Activated B cell treated with CpG ODN at 0.5 μM for 24 hours (primary cell): ENCODE results near the gene ANKRD55. TPM values are rescaled to one million over a fixed set of nuclear protein-coding genes. Genes with fewer than 3 reads are reported as not detected.
"Not testable (repeated sequence)": the region's sequence is repeated elsewhere in the genome, so short reads cannot be mapped to it uniquely, and the experiment has no call there.

Experiments used
- ATAC-seq: fragments of 200-7000 bp; cut with Tn5 transposase; one replicate; pipeline ENCODE4 v1.10.0; 2021; ENCODE audit warnings: low read depth, mild to moderate bottlenecking, moderate library complexity
- CTCF ChIA-PET: fragments of 350-600 bp; sonication (Branson Sonifier 250); formaldehyde crosslinking; loops from one replicate; lab custom pipeline; 2021; ENCODE audit warnings: antibody characterized with exemption; lab: Charles Lee
- POLR2A ChIA-PET: fragments of 350-600 bp; sonication (Branson Sonifier 250); formaldehyde crosslinking; loops from one replicate; lab custom pipeline; 2021; ENCODE audit warnings: antibody characterized with exemption; lab: Charles Lee
- DNase-seq: peaks from one replicate; pipeline ENCODE4 v3.0.0; 2022
- H3K27ac Mint-ChIP-seq: one replicate; pipeline ENCODE4 v1.8.0; 2020; ENCODE audit warnings: mixed read lengths
- H3K27me3 Mint-ChIP-seq: one replicate; pipeline ENCODE4 v1.8.0; 2021; ENCODE audit warnings: mixed read lengths
- H3K36me3 Mint-ChIP-seq: one replicate; pipeline ENCODE4 v1.8.0; 2021; ENCODE audit warnings: low read depth, mixed read lengths
- H3K4me1 Mint-ChIP-seq: one replicate; pipeline ENCODE4 v1.8.0; 2021; ENCODE audit warnings: mixed read lengths
- H3K4me3 Mint-ChIP-seq: one replicate; pipeline ENCODE4 v1.8.0; 2020; ENCODE audit warnings: mild to moderate bottlenecking, mixed read lengths
- H3K9me3 Mint-ChIP-seq: one replicate; pipeline ENCODE4 v1.8.0; 2020; ENCODE audit warnings: mixed read lengths
- intact Hi-C: fragments of 100-400 bp; cut with micrococcal nuclease; formaldehyde crosslinking; loops from one replicate; pipeline ENCODE4 v1.15.1; 2024
- total RNA-seq: library from RNA; stranded (reverse); gene quantifications from 2 replicates; pipeline ENCODE4 v1.2.3, GENCODE V29; 2022
- TF ChIP-seq, protein P1 (sequence below): fragments of 200-600 bp; IDR thresholded peaks from one replicate; pipeline ENCODE4 v1.8.0; 2022; ENCODE audit warnings: antibody characterized with exemption, mild to moderate bottlenecking

Gene ANKRD55
- total RNA-seq, 1 donor from 2014 or later = not detected

DNA sequence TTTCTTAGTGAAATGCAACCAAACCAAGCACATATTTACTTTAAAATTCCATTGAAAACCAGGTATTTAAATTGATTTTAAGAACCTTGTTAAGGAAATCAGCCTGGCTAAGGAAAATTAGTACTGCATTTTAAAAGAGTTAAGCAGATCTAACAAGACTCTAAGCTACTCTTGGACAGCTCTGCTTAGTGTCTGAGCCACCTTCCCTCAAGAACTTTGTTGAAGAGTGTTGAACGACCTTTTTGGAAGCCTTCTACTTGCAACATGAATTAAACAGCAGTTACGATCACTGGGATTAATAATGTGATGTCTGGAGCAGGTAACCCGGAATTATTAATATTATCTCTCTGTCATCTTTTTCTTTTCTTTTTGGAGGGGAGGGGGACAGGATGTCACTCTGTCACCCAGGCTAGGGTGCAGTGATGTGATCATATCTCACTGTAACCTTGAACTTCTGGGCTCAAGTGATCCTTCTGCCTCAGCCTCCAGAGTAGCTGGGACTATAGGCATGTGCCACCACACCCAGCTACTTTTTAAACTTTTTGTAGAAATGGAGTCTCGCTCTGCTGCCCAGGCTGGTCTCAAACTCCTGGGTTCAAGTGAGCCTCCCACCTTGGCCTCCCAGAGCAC is 74.7 kb downstream of the ANKRD55 start:
- no peaks in the 10 kb centered on the region for H3K9me3 Mint-ChIP-seq
- intact Hi-C loops = no loop called here
- TF ChIP-seq, protein P1, sequence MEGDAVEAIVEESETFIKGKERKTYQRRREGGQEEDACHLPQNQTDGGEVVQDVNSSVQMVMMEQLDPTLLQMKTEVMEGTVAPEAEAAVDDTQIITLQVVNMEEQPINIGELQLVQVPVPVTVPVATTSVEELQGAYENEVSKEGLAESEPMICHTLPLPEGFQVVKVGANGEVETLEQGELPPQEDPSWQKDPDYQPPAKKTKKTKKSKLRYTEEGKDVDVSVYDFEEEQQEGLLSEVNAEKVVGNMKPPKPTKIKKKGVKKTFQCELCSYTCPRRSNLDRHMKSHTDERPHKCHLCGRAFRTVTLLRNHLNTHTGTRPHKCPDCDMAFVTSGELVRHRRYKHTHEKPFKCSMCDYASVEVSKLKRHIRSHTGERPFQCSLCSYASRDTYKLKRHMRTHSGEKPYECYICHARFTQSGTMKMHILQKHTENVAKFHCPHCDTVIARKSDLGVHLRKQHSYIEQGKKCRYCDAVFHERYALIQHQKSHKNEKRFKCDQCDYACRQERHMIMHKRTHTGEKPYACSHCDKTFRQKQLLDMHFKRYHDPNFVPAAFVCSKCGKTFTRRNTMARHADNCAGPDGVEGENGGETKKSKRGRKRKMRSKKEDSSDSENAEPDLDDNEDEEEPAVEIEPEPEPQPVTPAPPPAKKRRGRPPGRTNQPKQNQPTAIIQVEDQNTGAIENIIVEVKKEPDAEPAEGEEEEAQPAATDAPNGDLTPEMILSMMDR = no peak
- ATAC-seq (no peak), DNase-seq (no peak)
- ChIA-PET POLR2A (no interaction called here), CTCF (no interaction called here)
- peaks cover 9% of the 10 kb centered on the region for H3K4me1 Mint-ChIP-seq
- no peaks in the 10 kb centered on the region for H3K36me3 Mint-ChIP-seq
- no peak overlapping the region for H3K27ac Mint-ChIP-seq
- no peak overlapping the region for H3K4me3 Mint-ChIP-seq
- H3K27me3 Mint-ChIP-seq = peaks cover 6% of the 10 kb centered on the region

DNA sequence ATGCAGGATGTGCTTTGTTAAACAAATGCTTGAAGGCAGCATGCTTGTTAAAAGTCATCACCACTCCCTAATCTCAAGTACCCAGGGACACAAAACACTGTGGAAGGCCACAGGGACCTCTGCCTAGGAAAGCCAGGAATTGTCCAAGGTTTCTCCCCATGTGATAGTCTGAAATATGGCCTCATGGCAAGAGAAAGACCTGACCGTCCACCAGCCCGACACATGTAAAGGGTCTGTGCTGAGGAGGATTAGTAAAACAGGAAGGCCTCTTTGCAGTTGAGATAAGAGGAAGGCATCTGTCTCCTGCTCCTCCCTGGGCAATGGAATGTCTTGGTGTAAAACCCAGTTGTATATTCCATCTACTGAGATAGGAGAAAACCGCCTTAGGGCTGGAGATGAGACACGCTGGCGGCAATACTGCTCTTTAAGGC is 75.9 kb downstream of the ANKRD55 start:
- H3K4me1 Mint-ChIP-seq, CTCF ChIA-PET, intact Hi-C loops, H3K9me3 Mint-ChIP-seq, H3K36me3 Mint-ChIP-seq, DNase-seq, ATAC-seq, H3K27ac Mint-ChIP-seq, POLR2A ChIA-PET, H3K27me3 Mint-ChIP-seq, H3K4me3 Mint-ChIP-seq: not testable (repeated sequence)

DNA sequence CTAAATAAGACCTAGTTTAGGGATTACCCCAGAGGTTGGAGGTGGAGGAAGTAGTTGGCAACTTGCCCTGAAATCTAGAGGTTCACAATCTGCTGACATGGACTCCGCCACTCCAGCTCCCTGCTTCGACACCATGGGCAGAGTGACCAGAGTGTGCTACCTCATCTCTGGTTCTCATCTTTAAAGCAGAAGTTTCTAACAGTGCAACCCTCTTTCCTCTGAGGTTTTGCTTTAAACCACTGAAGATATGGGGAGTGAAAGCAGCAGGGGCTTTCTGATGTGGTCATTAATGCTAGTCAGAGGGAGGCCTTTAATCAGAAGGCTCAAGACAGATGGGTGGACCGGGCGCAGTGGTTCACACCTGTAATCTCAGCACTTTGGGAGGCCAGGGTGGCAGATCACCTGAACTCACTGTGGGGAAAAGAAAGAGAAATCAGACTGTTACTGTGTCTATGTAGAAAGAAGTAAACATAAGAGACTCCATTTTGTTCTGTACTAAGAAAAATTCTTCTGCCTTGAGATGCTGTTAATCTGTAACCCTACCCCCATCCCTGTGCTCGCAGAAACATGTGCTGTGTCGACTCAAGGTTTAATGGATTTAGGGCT is 76.4 kb downstream of the ANKRD55 start:
- H3K36me3 Mint-ChIP-seq, DNase-seq, intact Hi-C loops, H3K27ac Mint-ChIP-seq, H3K4me1 Mint-ChIP-seq, POLR2A ChIA-PET, H3K27me3 Mint-ChIP-seq, H3K4me3 Mint-ChIP-seq, H3K9me3 Mint-ChIP-seq, ATAC-seq, CTCF ChIA-PET: not testable (repeated sequence)

DNA sequence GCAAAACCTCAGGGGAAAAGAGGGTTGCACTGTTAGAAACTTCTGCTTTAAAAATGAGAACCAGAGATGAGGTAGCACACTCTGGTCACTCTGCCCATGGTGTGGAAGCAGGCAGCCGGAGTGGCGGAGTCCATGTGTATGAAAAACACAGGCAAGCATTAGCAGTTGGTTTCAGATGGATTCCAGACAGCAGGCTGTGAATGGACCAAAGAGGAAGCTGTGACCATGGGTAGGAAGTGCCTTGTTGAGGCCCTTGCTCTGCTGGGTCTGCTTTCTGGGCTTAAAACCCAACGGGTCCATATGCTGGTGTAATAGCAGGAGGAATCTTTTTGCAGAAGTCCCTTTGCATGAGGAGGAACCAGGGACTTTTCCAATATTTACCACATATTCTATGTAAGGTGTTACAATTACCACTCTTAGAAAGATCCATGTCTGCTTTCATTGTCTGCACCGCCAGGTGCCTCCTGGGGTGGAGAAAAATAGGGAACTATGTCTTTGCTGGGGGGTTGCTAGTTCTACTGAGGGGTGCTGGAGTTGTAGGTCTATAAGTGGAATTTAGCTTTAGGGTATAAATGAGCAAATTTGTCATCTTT is 77.0 kb downstream of the ANKRD55 start:
- Mint-ChIP-seq H3K27me3 (no peaks in the 10 kb centered on the region), H3K4me1 (peaks cover 9% of the 10 kb centered on the region), H3K36me3 (no peaks in the 10 kb centered on the region), H3K27ac (no peak overlapping the region), H3K4me3 (no peak overlapping the region), H3K9me3 (no peaks in the 10 kb centered on the region)
- ChIA-PET POLR2A (no interaction called here), CTCF (no interaction called here)
- intact Hi-C loops = no loop called here
- TF ChIP-seq, protein P1 = no peak
- DNase-seq = no peak
- no peak for ATAC-seq

DNA sequence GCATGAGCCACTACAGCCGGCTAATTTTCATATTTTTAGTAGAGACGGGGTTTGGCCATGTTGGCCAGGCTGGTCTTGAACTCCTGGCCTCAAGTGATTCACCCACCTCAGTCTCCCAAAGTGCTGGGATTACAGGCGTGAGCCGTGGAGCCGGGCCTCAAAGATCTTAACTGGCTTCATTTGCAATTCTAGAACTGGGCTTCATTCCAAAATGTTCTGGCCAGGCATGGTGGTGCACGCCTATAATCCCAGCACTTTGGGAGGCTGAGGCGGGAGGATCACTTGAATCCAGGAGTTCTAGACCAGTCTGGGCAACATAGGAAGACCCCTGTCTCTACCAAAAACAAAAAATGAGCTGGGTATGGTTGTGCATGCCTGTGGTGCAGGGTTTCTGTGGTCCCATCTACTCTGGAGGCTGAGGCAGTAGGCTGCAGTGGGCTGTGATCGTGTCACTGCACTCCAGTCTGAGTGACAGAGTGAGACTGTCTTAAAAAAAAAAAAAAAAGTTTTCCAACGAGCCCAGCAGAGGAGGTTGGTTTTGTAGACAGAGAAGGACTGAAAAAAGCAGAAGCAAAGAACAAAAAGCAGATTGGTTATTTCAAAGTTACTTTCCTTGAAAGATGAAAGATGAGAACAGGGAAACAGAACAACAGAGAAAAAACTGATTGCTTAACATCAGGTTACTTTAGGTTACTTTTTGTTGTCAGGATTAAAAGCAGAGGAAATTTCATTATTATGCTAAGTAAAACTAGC is 78.2 kb downstream of the ANKRD55 start:
- Mint-ChIP-seq H3K4me3 (no peak overlapping the region), H3K27me3 (no peaks in the 10 kb centered on the region), H3K36me3 (no peaks in the 10 kb centered on the region), H3K9me3 (no peaks in the 10 kb centered on the region), H3K27ac (no peak overlapping the region), H3K4me1 (peaks cover 9% of the 10 kb centered on the region)
- intact Hi-C loops = no loop called here
- TF ChIP-seq, protein P1 = no peak
- DNase-seq (no peak), ATAC-seq (no peak)
- CTCF ChIA-PET = no interaction called here
- POLR2A ChIA-PET = no interaction called here

DNA sequence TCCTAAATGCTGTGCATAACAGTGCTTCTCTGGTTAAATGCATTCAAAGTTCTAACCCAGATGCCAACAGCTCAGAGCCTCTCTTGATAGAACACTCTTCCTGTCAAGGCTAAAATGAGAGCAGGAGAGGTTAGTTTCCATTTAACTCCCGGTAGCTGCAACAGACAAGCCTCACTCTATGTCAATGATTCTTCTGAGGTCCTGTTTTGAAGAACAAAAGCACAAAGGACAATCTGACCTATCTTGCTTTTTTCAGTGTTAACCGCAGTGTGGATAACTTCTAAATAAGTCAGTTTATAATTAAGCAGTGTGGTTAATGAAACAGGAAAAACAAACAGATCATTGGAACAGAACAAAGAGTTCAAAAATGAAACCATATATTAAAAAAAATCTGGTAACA is 80.7 kb downstream of the ANKRD55 start:
- TF ChIP-seq, protein P1 = no peak
- H3K9me3 Mint-ChIP-seq = no peaks in the 10 kb centered on the region
- intact Hi-C loops = no loop called here
- ChIA-PET POLR2A (no interaction called here), CTCF (no interaction called here)
- H3K27me3 Mint-ChIP-seq = peaks cover 2% of the 10 kb centered on the region
- DNase-seq (no peak), ATAC-seq (no peak)
- peaks cover 9% of the 10 kb centered on the region for H3K4me1 Mint-ChIP-seq
- H3K4me3 Mint-ChIP-seq = no peak overlapping the region
- no peak overlapping the region for H3K27ac Mint-ChIP-seq
- H3K36me3 Mint-ChIP-seq = no peaks in the 10 kb centered on the region

DNA sequence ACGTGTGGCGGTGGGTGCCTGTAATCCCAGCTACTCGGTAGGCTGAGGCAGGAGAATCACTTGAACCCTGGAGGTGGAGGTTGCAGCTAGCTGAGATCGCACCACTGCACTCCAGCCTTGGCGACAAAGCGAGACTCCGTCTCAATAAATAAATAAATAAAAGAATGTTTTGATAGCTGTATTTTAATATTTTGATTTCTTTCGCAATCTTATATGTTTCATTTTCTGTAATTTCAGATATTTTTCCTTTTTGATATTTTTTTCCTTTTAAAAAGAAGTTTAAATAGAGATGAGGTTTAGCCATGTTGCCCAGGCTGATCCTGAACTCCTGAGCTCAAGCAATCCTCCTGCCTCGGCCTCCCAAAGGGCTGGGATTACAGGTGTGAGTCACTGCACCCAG is 82.4 kb downstream of the ANKRD55 start:
- POLR2A ChIA-PET, H3K27me3 Mint-ChIP-seq, H3K36me3 Mint-ChIP-seq, H3K4me1 Mint-ChIP-seq, CTCF ChIA-PET, DNase-seq, H3K9me3 Mint-ChIP-seq, H3K4me3 Mint-ChIP-seq, intact Hi-C loops, ATAC-seq, H3K27ac Mint-ChIP-seq: not testable (repeated sequence)
